GM21825 (cell line): ENCODE measurements around the gene SLCO1A2.
"Not testable (repeated sequence)": the region's sequence is repeated elsewhere in the genome, so short reads cannot be mapped to it uniquely, and the experiment has no call there.

Source experiments
- ATAC-seq: cut with Tn5 transposase; IDR thresholded peaks from one replicate; pipeline ENCODE4 v1.9.1; 2021; ENCODE audit warnings: mild to moderate bottlenecking, moderate library complexity; ENCODE audit not compliant: unreplicated experiment

Gene SLCO1A2

GRCh38 chr12:21334771-21335325 lies at the start of gene SLCO1A2:
SLCO1A2 (minus strand) TSS chr12:21334917; CDS start chr12:21334647, 270 bp downstream.
- ATAC-seq = no peak

- ATAC-seq = no peak
Measured at GRCh38 chr12:21384261-21384660, 49.5 kb upstream of the SLCO1A2 start.

- not testable (repeated sequence) for ATAC-seq
Measured at GRCh38 chr12:21381320-21381719, 46.6 kb upstream of the SLCO1A2 start.

GRCh38 chr12:21379218-21379617 lies 44.5 kb upstream of the SLCO1A2 start:
- ATAC-seq = no peak

GRCh38 chr12:21372602-21373001 lies 37.9 kb upstream of the SLCO1A2 start, which contains the start of gene IAPP:
IAPP (plus strand) TSS chr12:21372902; CDS start chr12:21373352, 450 bp downstream.
- ATAC-seq = no peak

- ATAC-seq = no peak
Measured at GRCh38 chr12:21370845-21371449, 36.2 kb upstream of the SLCO1A2 start.

GRCh38 chr12:21369141-21369980 lies 34.6 kb upstream of the SLCO1A2 start:
- ATAC-seq = no peak

- ATAC-seq = not testable (repeated sequence)
Measured at GRCh38 chr12:21360632-21361031, 25.9 kb upstream of the SLCO1A2 start.

- ATAC-seq = no peak
Measured at GRCh38 chr12:21354641-21355040, 19.9 kb upstream of the SLCO1A2 start.

GRCh38 chr12:21353948-21354347 lies 19.2 kb upstream of the SLCO1A2 start:
- ATAC-seq = no peak

- no peak for ATAC-seq
Measured at GRCh38 chr12:21353487-21353886, 18.8 kb upstream of the SLCO1A2 start.

- ATAC-seq = no peak
Measured at GRCh38 chr12:21350975-21351374, 16.3 kb upstream of the SLCO1A2 start.

GRCh38 chr12:21346542-21347205 lies 12.0 kb upstream of the SLCO1A2 start:
- ATAC-seq = no peak

GRCh38 chr12:21343636-21344035 lies 8.9 kb upstream of the SLCO1A2 start:
- no peak for ATAC-seq

GRCh38 chr12:21341769-21342168 lies 7.1 kb upstream of the SLCO1A2 start:
- no peak for ATAC-seq

GRCh38 chr12:21340403-21340802 lies 5.7 kb upstream of the SLCO1A2 start:
- no peak for ATAC-seq

GRCh38 chr12:21339921-21340320 lies 5.2 kb upstream of the SLCO1A2 start:
- ATAC-seq = no peak

- no peak for ATAC-seq
Measured at GRCh38 chr12:21337959-21338744, 3.4 kb upstream of the SLCO1A2 start.

GRCh38 chr12:21337453-21337852 lies 2.7 kb upstream of the SLCO1A2 start:
- ATAC-seq = no peak

GRCh38 chr12:21336656-21337055 lies 1.9 kb upstream of the SLCO1A2 start:
- no peak for ATAC-seq
